C4-2B (cell line): Measurements from ENCODE around the gene TBKBP1.

Source experiments
- CTCF ChIP-seq: fragments of 450-650 bp; conservative IDR thresholded peaks from 2 replicates; pipeline ENCODE4 v1.5.1; 2017; ENCODE audit warnings: mild to moderate bottlenecking
- ZFX ChIP-seq: fragments of 450-650 bp; IDR thresholded peaks from 2 replicates; pipeline ENCODE4 v1.6.1; 2017

GRCh38 chr17:47692895-47693730 is 848 bp upstream of the TBKBP1 start:
- no peak for TF ChIP-seq CTCF
- TF ChIP-seq ZFX: no peak
